ENCODE results near the gene RAB3GAP2. TPM values are rescaled to one million over a fixed set of nuclear protein-coding genes. Genes with fewer than 3 reads are reported as not detected.

The RAB3GAP2 gene
- total RNA-seq, 1 donor from 2014 or later, result 21.6 TPM

DNA sequence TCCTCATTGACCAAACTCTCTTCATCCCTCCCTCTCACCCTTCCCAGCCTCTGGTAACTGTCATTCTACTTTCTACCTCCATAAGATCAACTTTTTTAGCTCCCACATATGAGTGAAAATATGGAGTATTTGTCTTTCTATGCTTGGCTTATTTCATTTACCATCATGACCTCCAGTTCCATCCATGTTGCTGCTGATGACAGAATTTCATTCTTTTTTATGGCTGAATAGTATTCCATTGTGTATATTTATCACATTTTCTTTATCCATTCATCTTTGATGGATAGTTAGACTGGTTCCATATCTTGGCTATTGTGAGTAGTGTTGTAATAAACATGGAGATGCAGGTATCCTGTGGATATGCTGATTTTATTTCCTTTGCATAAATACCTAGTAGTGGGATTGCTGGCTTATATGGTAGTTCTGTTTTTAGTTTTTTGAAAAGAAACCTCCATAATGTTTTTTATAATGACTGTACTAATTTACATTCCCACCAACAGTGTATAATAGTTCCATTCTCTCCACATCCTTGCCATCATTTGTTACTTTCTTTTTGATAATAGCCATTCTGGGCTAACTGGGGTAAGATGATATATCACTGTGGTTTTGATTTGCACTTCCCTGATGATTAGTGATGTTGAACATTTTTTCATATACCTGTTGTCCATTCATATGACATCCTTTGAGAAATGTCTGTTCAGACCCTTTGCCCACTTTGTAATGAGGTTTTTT, 142.6 kb downstream of the RAB3GAP2 start:
- DNase-seq (ENCODE audit: low read depth), result no peak
- TF ChIP-seq, protein P1, sequence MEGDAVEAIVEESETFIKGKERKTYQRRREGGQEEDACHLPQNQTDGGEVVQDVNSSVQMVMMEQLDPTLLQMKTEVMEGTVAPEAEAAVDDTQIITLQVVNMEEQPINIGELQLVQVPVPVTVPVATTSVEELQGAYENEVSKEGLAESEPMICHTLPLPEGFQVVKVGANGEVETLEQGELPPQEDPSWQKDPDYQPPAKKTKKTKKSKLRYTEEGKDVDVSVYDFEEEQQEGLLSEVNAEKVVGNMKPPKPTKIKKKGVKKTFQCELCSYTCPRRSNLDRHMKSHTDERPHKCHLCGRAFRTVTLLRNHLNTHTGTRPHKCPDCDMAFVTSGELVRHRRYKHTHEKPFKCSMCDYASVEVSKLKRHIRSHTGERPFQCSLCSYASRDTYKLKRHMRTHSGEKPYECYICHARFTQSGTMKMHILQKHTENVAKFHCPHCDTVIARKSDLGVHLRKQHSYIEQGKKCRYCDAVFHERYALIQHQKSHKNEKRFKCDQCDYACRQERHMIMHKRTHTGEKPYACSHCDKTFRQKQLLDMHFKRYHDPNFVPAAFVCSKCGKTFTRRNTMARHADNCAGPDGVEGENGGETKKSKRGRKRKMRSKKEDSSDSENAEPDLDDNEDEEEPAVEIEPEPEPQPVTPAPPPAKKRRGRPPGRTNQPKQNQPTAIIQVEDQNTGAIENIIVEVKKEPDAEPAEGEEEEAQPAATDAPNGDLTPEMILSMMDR (conservative IDR thresholded peaks at IDR 0.05; ENCODE audit: low read depth, low read length), result no peak
- no peak overlapping the region for H3K4me3 ChIP-seq (ENCODE audit: low read depth, low read length)

DNA sequence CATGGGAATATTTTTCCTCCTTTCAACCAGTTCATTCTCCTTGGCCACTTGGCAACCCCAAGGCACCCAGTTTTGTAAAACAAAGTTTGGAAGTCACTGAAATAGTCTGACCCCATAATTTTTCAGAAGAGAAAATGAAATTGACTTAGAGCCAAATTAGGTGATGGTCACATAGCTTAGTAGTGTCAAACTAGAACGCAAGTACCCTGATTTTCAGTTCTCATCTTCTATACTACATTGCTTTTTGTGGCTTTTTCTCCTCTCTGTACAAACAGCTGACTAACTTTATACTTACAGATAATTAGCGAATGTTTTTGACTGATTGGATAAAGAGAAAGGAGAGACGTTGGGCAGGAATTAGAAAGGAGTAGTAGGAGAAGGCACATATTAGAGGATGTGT, 145.2 kb downstream of the RAB3GAP2 start:
- no peak for DNase-seq (ENCODE audit: low read depth)
- H3K4me3 ChIP-seq (ENCODE audit: low read depth, low read length), result no peak overlapping the region
- TF ChIP-seq, protein P1 (conservative IDR thresholded peaks at IDR 0.05; ENCODE audit: low read depth, low read length), result no peak

DNA sequence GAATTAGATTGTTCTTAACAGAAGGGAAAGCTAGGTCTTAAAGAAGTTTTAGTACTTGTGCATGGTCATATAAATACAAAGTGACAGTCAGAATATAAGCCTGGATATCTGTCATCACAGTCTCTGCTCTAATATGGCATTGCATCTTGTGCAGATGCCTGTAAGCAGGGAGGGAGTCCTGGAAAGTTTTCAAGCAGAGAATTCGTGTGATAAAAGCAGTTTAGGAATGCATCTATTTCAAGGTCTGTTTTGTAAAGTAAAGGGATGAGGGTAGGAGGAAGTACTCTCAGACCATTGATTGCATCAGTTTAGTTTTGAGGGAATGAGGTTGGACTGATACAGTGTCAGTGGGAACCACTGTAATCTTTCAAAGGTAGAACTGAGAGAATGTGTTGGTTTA, 147.7 kb downstream of the RAB3GAP2 start:
- TF ChIP-seq, protein P1 (conservative IDR thresholded peaks at IDR 0.05; ENCODE audit: low read depth, low read length), result no peak
- no peak overlapping the region for H3K4me3 ChIP-seq (ENCODE audit: low read depth, low read length)
- no peak for DNase-seq (ENCODE audit: low read depth)

DNA sequence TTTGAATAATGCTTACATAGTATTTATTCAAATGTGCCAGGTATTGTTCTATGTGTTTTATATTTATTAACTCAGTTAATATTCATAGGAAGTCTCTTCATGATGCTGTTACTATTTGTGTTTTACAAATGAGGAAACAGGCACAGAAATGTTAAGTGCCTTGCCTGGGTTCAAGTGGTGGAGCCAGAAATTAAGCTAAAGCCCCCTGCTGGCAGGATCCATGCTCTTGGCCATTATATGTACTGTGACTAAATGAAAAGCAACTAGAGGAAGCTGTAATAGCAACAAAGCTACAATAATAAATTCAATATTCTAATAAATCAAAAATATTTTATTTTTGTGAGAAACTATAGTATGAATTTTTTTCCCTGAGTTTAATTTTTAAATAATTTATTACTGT, 148.4 kb downstream of the RAB3GAP2 start:
- no peak overlapping the region for H3K4me3 ChIP-seq (ENCODE audit: low read depth, low read length)
- TF ChIP-seq, protein P1 (conservative IDR thresholded peaks at IDR 0.05; ENCODE audit: low read depth, low read length), result peak; percentile 54
- DNase-seq (ENCODE audit: low read depth), result no peak

DNA sequence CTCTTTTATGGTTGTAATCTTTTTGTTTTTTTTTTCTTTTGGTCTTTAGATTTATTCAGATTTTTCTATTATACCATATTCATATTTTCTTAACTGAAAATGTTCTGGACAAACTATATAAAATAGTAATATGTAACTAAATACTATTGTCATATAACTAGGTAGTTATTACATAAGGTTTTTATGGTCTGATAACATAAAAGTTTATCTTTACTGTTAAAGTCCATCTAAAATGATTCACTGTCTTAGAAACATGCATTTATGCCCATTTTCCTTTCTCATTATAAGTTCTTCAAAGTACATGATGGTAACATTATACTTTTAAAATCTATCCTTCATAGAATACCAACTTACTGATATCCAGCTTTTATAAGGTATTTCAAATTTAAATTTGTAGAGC, 149.2 kb downstream of the RAB3GAP2 start:
- DNase-seq (ENCODE audit: low read depth), result no peak
- TF ChIP-seq, protein P1 (conservative IDR thresholded peaks at IDR 0.05; ENCODE audit: low read depth, low read length), result no peak
- no peak overlapping the region for H3K4me3 ChIP-seq (ENCODE audit: low read depth, low read length)

DNA sequence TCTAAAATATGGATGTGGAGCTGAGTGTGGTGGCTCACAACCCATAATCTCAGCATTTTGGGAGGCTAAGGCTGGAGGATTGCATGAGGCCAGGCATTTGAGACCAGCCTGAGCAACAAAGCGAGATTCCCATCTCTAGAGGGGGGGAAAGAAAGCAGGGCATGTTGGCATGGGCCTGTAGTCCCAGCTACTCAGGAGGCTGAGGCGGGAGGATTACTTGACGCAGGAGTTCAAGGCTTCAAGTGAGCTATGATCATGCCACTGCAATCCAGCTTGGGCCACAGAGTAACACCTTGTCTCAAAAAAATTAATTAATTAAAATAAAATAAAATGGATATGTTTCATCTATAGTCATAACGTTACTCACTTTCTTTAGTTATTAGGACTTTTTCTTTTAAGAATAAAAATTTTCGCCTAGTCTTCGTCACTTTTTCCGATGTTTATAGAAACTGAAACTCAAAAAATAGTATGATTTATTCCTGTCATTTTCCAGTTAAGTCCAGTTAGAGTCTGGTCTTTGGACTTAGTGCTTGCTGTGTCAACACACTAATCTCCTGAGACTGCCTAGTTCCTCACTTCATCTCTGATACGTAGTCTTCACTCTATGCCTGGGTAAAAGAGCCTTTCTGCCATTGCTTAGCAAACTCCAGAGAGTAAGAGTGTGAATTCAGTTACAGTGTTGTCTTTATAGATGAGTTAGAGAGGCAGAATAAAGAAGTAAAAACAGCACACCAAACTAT, 150.3 kb downstream of the RAB3GAP2 start:
- DNase-seq (ENCODE audit: low read depth), result no peak
- no peak overlapping the region for H3K4me3 ChIP-seq (ENCODE audit: low read depth, low read length)
- TF ChIP-seq, protein P1 (conservative IDR thresholded peaks at IDR 0.05; ENCODE audit: low read depth, low read length), result no peak

All from epithelial cell of proximal tubule (primary cell).